Fibroblast of pulmonary artery (primary cell): ENCODE results near the gene ATP13A3.
"Not testable (repeated sequence)": the region's sequence is repeated elsewhere in the genome, so short reads cannot be mapped to it uniquely, and the experiment has no call there.

Experiments
- DNase-seq: peaks from one replicate; pipeline ENCODE4 v3.0.0-alpha.2; 2010; ENCODE audit warnings: low read depth
- H3K4me3 ChIP-seq: replicated peaks from 2 replicates; pipeline ENCODE4 v1.5.1; 2011; ENCODE audit warnings: low read depth, mild to moderate bottlenecking, control low read depth, low read length, moderate library complexity
- TF ChIP-seq, protein P1 (sequence below): IDR thresholded peaks from 2 replicates; pipeline ENCODE4 v1.5.1; 2011; ENCODE audit warnings: mild to moderate bottlenecking, control low read depth, low read length, inconsistent platforms; ENCODE audit errors: missing control alignments

ATP13A3 gene

DNA sequence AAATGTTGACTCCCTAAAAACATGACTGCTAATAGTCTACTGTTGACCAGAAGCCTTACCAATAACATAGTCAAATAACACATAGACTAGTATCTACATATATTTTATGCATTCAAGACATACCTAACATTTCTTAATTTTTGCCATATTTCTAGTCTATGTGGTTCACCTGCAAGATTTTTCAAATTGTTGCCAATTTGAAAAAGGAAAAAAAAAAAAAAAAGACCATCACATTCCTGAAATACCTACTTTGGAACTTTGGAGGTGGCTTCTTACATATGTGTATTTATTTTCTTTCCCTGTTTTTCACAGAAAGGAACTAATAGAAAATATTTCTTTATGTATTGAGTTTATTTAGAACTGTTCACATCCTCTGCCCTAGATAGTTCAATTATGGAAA is 13.4 kb upstream of the ATP13A3 start:
- TF ChIP-seq, protein P1, sequence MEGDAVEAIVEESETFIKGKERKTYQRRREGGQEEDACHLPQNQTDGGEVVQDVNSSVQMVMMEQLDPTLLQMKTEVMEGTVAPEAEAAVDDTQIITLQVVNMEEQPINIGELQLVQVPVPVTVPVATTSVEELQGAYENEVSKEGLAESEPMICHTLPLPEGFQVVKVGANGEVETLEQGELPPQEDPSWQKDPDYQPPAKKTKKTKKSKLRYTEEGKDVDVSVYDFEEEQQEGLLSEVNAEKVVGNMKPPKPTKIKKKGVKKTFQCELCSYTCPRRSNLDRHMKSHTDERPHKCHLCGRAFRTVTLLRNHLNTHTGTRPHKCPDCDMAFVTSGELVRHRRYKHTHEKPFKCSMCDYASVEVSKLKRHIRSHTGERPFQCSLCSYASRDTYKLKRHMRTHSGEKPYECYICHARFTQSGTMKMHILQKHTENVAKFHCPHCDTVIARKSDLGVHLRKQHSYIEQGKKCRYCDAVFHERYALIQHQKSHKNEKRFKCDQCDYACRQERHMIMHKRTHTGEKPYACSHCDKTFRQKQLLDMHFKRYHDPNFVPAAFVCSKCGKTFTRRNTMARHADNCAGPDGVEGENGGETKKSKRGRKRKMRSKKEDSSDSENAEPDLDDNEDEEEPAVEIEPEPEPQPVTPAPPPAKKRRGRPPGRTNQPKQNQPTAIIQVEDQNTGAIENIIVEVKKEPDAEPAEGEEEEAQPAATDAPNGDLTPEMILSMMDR = no peak
- no peak overlapping the region for H3K4me3 ChIP-seq
- DNase-seq = no peak

DNA sequence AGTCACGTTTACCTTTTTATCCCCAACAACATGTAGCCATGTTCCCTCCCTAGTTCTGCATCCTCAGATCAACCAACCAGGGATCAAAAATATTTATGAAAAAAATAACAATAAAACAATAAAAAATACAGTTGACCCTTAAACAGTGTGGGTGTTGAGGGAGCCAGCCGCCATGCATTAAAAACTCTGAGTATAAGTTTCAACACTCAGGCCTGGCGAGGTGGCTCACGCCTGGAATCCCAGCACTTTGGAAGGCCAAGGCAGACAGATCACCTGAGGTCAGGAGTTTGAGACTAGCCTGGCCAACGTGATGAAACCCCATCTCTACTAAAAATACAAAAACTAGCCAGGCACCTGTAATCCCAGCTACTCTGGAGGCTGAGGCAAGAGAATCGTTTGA is 12.7 kb upstream of the ATP13A3 start:
- DNase-seq = not testable (repeated sequence)

DNA sequence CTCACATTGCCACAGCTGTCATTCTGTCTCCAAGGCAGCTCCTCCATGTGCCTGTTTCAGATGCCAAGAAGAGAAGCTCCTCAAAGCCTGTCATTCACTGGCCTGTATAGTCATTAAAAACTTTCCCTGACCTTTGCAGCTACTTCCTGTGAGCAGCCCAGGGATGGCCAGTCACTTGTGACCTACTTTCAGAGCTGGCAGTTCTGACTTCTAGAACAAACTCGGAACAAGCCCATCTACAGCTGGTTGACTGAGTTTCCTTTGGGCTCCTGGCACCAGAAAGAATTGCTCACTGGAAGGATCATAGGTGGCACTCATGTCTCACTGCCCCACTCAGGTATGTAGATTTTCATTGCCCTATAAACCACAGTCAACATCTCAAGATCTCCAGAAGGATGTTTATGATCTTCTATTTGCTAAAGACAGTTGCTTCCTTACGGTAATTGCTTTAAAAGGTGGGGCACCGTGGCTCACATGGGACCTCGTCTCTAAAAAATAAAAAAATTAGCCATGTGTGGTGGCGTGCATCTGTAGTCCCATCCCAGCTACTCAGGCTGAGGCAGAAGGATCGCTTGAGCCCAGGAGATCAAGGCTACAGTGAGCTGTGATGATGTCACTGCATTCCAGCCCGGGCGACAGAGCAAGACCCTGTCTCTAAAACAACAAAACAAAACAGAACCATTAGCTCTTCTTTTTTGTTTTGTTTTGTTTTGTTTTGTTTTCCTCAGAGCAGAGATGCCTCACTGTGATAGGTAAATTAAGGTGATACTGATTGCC is 11.2 kb upstream of the ATP13A3 start:
- H3K4me3 ChIP-seq = no peak overlapping the region
- TF ChIP-seq, protein P1 = no peak
- no peak for DNase-seq

More for the DNA sequence above, 12.7 kb upstream of the ATP13A3 start:
- not testable (repeated sequence) for H3K4me3 ChIP-seq

DNA sequence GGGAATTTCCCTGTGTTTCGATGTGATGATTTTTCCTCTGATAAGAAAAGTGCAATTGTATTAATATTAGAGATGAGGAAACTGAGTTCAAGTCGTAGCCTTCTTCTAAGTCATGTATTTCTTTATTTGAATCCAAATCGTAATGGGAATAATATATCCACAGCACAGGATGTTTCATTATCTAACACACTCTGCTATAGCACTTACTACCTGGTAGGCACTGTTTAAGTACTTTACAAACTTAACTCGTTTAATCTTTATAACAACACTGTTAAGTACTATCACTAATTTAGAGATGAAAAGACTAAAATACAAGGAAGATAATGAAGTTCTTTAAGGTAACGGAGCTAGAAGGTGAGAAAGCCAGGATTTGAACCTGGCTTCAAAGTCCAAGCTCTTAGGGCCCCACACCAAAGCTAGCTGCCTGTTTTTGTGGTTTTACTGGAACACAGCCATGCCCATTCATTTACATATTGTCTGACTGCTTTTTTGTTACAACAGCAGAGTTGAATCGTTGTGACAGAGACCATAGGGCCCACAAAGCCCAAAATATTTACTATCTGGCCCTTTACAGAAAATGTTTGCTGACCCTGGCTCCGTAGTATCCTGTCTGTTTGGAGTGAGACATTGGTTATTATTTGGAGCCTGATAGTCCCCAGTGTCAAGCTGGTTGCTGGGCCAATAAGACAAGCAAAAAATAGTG is 9.6 kb upstream of the ATP13A3 start:
- H3K4me3 ChIP-seq = no peak overlapping the region
- peak; percentile 26 for DNase-seq

DNA sequence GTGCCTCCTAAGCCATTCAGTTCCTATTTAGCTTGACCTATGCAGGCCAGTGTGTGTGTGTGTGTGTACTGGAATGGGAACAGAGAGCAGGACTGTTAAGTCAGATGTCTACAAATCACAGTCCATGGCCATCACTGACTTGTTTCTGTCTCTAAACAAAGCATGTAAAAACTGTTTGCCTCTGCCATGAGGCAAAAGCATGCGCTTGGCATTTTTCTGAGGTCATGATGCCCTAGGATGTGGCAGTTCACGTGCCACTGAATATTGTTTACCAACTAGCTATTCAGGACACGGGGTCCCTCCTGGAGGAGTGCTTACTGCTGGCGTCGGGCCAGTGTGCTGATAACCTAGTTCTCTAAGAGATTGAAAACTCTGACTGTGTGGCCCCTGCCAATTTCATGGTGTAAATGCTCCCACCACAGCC is 8.2 kb upstream of the ATP13A3 start:
- DNase-seq = no peak
- TF ChIP-seq, protein P1 = no peak
- H3K4me3 ChIP-seq = no peak overlapping the region

More for the DNA sequence above, 9.6 kb upstream of the ATP13A3 start:
- TF ChIP-seq, protein P1 = no peak

DNA sequence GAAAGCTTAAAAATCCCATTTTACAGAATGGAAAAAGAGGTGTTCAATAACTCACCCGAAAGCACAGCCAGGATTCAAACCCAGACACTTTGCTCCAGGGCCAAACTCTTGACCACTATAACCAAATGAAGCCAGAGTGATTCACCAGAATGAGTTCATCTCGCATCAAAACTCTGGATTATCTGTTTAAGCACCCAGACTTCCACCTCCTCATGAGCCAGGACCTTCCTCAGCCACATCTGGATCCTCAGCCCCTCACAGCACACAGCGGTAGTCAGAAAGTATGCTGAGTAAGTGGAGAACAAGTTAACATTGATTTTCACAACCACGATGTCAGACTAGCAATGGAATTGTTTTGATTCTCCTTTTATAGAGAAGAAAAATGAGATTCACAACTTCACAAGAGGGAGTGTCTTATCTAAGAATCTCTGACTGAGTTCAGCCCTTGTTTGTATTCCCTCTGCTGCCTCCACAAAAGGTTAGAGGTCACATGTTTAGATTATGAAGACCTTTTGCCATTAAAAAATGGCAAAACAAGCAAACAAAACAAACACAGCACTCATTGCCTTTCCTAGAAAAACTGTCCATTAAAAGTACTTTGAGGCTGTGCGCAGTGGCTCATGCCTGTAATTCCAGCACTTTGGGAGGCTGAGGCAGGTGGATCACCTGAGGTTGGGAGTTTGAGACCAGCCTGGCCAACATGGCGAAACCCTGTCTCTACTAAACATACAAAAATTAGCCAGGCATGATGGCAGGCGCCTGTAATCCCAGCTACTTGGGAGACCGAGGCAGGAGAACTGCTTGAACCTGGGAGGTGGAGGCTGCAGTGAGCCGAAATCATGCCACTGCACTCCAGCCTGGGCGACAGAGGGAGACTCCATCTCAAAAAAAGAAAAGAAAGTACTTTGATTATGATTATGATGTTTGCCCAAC is 7.5 kb upstream of the ATP13A3 start:
- peak; percentile 75 for DNase-seq
- peak overlapping the region; percentile 19 for H3K4me3 ChIP-seq

DNA sequence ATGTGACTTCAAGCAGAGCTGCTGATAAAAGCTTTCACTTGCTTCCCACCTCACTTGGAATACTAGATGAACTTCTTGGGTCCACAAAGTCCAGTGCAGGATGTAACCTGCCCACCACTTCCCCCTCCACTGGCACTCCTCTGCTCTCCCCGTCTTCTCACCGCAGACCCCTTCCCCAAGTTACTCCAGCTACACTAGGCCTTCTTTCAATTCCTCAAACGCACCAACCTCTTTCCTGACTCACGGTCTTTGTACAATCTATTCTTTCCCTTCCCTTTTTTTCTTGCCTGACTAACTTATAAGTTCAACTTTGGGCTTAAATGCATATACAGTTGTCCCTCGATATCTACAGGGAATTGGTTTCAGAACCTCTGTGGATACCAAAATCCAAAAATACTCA is 5.2 kb upstream of the ATP13A3 start:
- no peak for DNase-seq
- no peak overlapping the region for H3K4me3 ChIP-seq
- TF ChIP-seq, protein P1 = no peak
